Sigmoid colon (tissue), 7 donors: Measurements from ENCODE around the gene OR5C1. TPM values are rescaled to one million over a fixed set of nuclear protein-coding genes. Genes with fewer than 3 reads are reported as not detected.
"Not testable (repeated sequence)": the region's sequence is repeated elsewhere in the genome, so short reads cannot be mapped to it uniquely, and the experiment has no call there.

Experiments used
- DNase-seq: peaks from one replicate; pipeline ENCODE4 v3.0.0-alpha.2; 2019
- H3K27ac ChIP-seq, 4 donors: fragments of 200-600 bp; sonication (generic); one replicate each; pipeline ENCODE4 v1.5.1; 2016 to 2019; ENCODE audit warnings: mild to moderate bottlenecking in 1 of 4
- H3K27me3 ChIP-seq, 3 donors: fragments of 200-600 bp; sonication (generic); one replicate each; pipeline ENCODE4 v1.5.1; 2019; ENCODE audit warnings: mild to moderate bottlenecking in 1 of 3
- H3K36me3 ChIP-seq, 4 donors: fragments of 200-600 bp; sonication (generic); one replicate each; pipeline ENCODE4 v1.5.1; 2016 to 2019
- H3K4me1 ChIP-seq, 4 donors: fragments of 200-600 bp; sonication (generic); one replicate each; pipeline ENCODE4 v1.5.1; 2017 to 2019
- H3K4me3 ChIP-seq, 4 donors: fragments of 200-600 bp; sonication (generic); one replicate each; pipeline ENCODE4 v1.5.1; 2017 to 2019; ENCODE audit warnings: mild to moderate bottlenecking in 2 of 4, moderate library complexity in 1 of 4
- H3K9me3 ChIP-seq, 4 donors: fragments of 200-600 bp in 3 of 4; sonication (generic) in 3 of 4; one replicate each; pipeline versions ENCODE4 v1.5.1 to v1.6.1; 2013 to 2019
- EP300 ChIP-seq, 4 donors: sonication (generic); formaldehyde crosslinking; IDR thresholded peaks; one replicate each; pipeline ENCODE4 v1.6.1; 2017; ENCODE audit warnings: antibody characterized with exemption in 4 of 4
- POLR2A ChIP-seq, 2 donors: fragments of 450-650 bp; IDR thresholded peaks; one replicate each; pipeline ENCODE4 v1.6.1; 2016; ENCODE audit warnings: antibody characterized with exemption in 2 of 2, mild to moderate bottlenecking in 2 of 2, moderate library complexity in 2 of 2
- POLR2AphosphoS5 ChIP-seq, 4 donors: sonication (generic); formaldehyde crosslinking; IDR thresholded peaks; one replicate each; pipeline ENCODE4 v1.6.1; 2017; ENCODE audit warnings: antibody characterized with exemption in 4 of 4
- WGBS, 2 donors: extraction: QIAGEN DNeasy Blood & Tissue Kit; methylation state at CpG; one replicate each; pipeline ENCODE4 v1.1.7; 2013; 5-methylcytosine and 5-hydroxymethylcytosine counted together
- intact Hi-C: fragments of 100-400 bp; cut with DNase I; formaldehyde crosslinking; loops from one replicate; pipeline ENCODE4 v1.15.1; 2023
- polyA plus RNA-seq, 3 donors: library from polyadenylated mRNA; stranded (reverse); fragments of 200-250 nt; gene quantifications; one replicate each; pipeline ENCODE4 v1.2.3, GENCODE V29; 2013
- total RNA-seq, 4 donors: library from RNA; depleted of rRNA; stranded (reverse); fragments of >200 nt; gene quantifications; one replicate each; pipeline ENCODE4 v1.1.0, GENCODE V29; 2016
- TF ChIP-seq, protein P1 (sequence below), 4 experiments: fragments of 450-650 bp in 3 of 4; fragments of 200-600 bp in 1 of 4; IDR thresholded peaks; one replicate each; pipeline ENCODE4 v1.5.1; 2016 to 2019; ENCODE audit warnings: antibody characterized with exemption in 4 of 4, mild to moderate bottlenecking in 3 of 4, moderate library complexity in 2 of 4
- donor health status: healthy with polysubstance abuse.
- donor health status: Bipolar disorder and iron deficiency.
- donor health status: healthy.

Gene OR5C1
- total and polyA plus RNA-seq, 7 donors = not detected

DNA sequence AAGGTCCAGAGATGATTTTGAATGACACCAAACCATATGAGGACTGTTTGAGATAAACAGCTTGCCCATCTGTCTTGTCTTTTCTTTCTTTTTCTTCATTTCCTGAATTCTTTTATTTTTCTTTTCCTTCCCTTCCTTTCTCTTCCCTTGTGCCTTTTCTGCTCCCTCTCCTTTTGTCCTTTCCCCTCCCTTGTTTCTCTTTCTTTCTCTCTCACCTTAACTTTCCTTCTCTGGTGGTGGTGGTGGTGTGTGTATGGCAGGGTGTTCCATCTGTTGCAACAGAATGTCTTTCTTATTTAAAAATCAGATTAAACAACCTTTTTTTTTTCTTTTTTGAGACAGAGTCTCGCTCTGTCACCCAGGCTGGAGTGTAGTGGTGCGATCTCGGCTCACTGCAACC, 43.5 kb downstream of the OR5C1 start:
- DNase-seq = no peak
- intact Hi-C loops = no loop called here
- 85 to 90% methylated on average over 3 of the region's 3 CpGs for WGBS, 2 donors
- TF ChIP-seq, protein P1, sequence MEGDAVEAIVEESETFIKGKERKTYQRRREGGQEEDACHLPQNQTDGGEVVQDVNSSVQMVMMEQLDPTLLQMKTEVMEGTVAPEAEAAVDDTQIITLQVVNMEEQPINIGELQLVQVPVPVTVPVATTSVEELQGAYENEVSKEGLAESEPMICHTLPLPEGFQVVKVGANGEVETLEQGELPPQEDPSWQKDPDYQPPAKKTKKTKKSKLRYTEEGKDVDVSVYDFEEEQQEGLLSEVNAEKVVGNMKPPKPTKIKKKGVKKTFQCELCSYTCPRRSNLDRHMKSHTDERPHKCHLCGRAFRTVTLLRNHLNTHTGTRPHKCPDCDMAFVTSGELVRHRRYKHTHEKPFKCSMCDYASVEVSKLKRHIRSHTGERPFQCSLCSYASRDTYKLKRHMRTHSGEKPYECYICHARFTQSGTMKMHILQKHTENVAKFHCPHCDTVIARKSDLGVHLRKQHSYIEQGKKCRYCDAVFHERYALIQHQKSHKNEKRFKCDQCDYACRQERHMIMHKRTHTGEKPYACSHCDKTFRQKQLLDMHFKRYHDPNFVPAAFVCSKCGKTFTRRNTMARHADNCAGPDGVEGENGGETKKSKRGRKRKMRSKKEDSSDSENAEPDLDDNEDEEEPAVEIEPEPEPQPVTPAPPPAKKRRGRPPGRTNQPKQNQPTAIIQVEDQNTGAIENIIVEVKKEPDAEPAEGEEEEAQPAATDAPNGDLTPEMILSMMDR (IDR thresholded peaks at IDR 0.05) = no peak
- no peak for TF ChIP-seq EP300 (IDR thresholded peaks at IDR 0.05)
- TF ChIP-seq POLR2AphosphoS5 (IDR thresholded peaks at IDR 0.05) = no peak
- no peak for TF ChIP-seq POLR2A (IDR thresholded peaks at IDR 0.05)
- Histone ChIP-seq H3K36me3 (no peaks in the 10 kb centered on the region), H3K27me3 (no peaks in the 10 kb centered on the region), H3K27ac (no peak overlapping the region), H3K9me3 (no peaks in the 10 kb centered on the region), H3K4me1 (peaks cover 0 to 11% (median 8%) of the 10 kb centered on the region in 4 donors), H3K4me3 (no peak overlapping the region)

DNA sequence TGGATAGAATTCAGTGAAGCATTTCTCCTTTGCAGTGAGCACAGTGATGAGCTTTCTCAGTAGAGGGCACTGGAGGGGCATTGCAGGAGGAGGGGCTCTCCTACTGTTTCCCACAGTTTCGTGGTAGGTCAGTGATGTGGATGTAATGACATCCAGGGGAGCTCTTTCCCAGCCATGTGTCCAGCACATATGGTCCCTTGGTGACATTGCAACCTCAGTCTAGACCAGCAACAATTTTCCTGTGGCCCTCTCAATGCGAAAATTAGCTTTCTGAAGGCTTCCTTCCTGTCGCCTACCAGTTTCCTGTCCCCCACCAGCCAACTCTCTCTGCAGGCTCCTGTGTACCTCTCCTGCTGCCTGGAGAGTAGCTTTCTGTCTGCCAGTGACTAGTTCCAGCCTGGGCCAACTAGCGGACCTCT, 46.6 kb downstream of the OR5C1 start:
- no peaks in the 10 kb centered on the region for H3K27me3 ChIP-seq
- no peaks in the 10 kb centered on the region for H3K36me3 ChIP-seq
- intact Hi-C loops = no loop called here
- no peak overlapping the region for H3K27ac ChIP-seq
- DNase-seq = no peak
- 39 to 72% methylated on average over 4 of the region's 4 CpGs for WGBS, 2 donors
- no peaks in the 10 kb centered on the region for H3K9me3 ChIP-seq
- no peaks in the 10 kb centered on the region for H3K4me1 ChIP-seq
- TF ChIP-seq POLR2A (IDR thresholded peaks at IDR 0.05) (no peak), POLR2AphosphoS5 (IDR thresholded peaks at IDR 0.05) (no peak), EP300 (IDR thresholded peaks at IDR 0.05) (no peak)
- TF ChIP-seq, protein P1 (IDR thresholded peaks at IDR 0.05) = no peak
- H3K4me3 ChIP-seq = no peak overlapping the region

DNA sequence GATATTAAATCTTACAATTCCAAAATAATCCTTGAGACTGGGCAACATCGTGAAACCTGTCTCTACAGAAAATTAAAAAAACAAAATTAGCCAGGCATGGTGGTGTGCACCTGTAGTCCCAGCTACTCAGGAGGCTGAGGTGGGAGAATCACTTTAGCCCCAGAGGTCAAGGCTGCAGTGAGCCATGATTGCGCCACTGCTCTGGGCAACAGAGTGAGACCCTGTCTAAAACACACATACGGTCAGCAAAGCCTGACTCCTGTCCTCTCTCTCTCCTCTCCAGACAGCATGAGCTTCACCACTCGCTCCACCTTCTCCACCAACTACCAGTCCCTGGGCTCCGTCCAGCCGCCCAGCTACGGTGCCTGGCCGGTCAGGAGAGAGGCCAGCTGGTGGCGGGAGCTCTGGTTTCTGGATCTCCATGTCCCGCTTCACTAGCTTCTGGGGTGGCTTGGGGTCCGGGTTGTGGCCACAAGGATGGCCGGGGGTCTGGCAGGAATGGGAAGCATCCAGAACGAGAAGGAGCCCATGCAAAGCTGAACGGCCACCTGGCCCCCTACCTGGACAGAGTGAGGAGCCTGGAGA, 48.6 kb downstream of the OR5C1 start:
- no peaks in the 10 kb centered on the region for H3K27me3 ChIP-seq
- H3K4me1 ChIP-seq = no peaks in the 10 kb centered on the region
- TF ChIP-seq POLR2AphosphoS5 (IDR thresholded peaks at IDR 0.05) (no peak), POLR2A (IDR thresholded peaks at IDR 0.05) (no peak), EP300 (IDR thresholded peaks at IDR 0.05) (no peak)
- TF ChIP-seq, protein P1 (IDR thresholded peaks at IDR 0.05) = no peak
- H3K4me3 ChIP-seq = no peak overlapping the region
- no peak for DNase-seq
- H3K36me3 ChIP-seq = no peaks in the 10 kb centered on the region
- 95 to 97% methylated on average over 14 of the region's 14 CpGs for WGBS, 2 donors
- intact Hi-C loops = no loop called here
- H3K27ac ChIP-seq = no peak overlapping the region
- no peaks in the 10 kb centered on the region for H3K9me3 ChIP-seq

DNA sequence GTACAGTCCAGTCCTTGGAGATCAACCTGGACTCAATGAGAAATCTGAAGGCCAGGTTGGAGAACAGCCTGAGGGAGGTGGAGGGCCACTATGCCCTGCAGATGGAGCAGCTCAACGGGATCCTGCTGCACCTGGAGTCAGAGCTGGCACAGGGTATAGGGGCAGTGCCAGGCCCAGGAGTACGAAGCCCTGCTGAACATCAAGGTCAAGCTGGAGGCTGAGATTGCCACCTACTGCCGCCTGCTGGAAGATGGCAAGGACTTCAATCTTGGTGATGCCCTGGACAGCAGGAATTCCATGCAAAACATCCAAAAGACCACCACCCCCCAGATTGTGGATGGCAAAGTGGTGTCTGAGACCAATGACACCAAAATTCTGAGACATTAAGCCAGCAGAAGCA, 49.7 kb downstream of the OR5C1 start:
- 78 to 87% methylated on average over 3 of the region's 3 CpGs for WGBS, 2 donors
- intact Hi-C loops, H3K27me3 ChIP-seq, DNase-seq, H3K9me3 ChIP-seq, H3K4me3 ChIP-seq, H3K36me3 ChIP-seq, H3K27ac ChIP-seq, H3K4me1 ChIP-seq: not testable (repeated sequence)

Other genes starting within 250 kb of the OR5C1 start
- not detected for gene OR1N2, start 235.8 kb upstream of the OR5C1 start, total RNA-seq
- not detected for gene OR1N2, start 235.8 kb upstream of the OR5C1 start, polyA plus RNA-seq
- gene OR1L8, start 205.5 kb upstream of the OR5C1 start, total RNA-seq = under 1 TPM in 1 of 4 donors, not detected in 3; 0.33 TPM
- not detected for gene OR1L8, start 205.5 kb upstream of the OR5C1 start, polyA plus RNA-seq
- not detected for gene OR1Q1, start 174.2 kb upstream of the OR5C1 start, total RNA-seq
- not detected for gene OR1Q1, start 174.2 kb upstream of the OR5C1 start, polyA plus RNA-seq
- gene OR1B1, start 131.3 kb upstream of the OR5C1 start, total RNA-seq = not detected
- gene OR1B1, start 131.3 kb upstream of the OR5C1 start, polyA plus RNA-seq = not detected
- not detected for gene OR1L1, start 127.2 kb upstream of the OR5C1 start, total RNA-seq
- not detected for gene OR1L1, start 127.2 kb upstream of the OR5C1 start, polyA plus RNA-seq
- gene OR1L3, start 113.8 kb upstream of the OR5C1 start, total RNA-seq = not detected
- gene OR1L3, start 113.8 kb upstream of the OR5C1 start, polyA plus RNA-seq = not detected
- not detected for gene OR1L4, start 64.9 kb upstream of the OR5C1 start, total RNA-seq
- gene OR1L4, start 64.9 kb upstream of the OR5C1 start, polyA plus RNA-seq = not detected
- gene OR1L6, start 46.6 kb upstream of the OR5C1 start, total RNA-seq = not detected
- gene OR1L6, start 46.6 kb upstream of the OR5C1 start, polyA plus RNA-seq = not detected
- gene OR1K1, start 11.2 kb downstream of the OR5C1 start, total RNA-seq = not detected
- not detected for gene OR1K1, start 11.2 kb downstream of the OR5C1 start, polyA plus RNA-seq
- 10 to 100 TPM; 16.7 to 26.0 (median 21.4) TPM for gene PDCL, start 39.7 kb downstream of the OR5C1 start, total RNA-seq
- 10 to 100 TPM in 2 of 3 donors, 1 to 10 TPM in 1; 9.3 to 13.8 (median 11.8) TPM for gene PDCL, start 39.7 kb downstream of the OR5C1 start, polyA plus RNA-seq
- 10 to 100 TPM; 43.8 to 49.5 (median 46.8) TPM for gene RC3H2, start 116.4 kb downstream of the OR5C1 start, total RNA-seq
- gene RC3H2, start 116.4 kb downstream of the OR5C1 start, polyA plus RNA-seq = 10 to 100 TPM; 11.4 to 13.1 (median 12.0) TPM
- gene ZBTB6, start 124.4 kb downstream of the OR5C1 start, total RNA-seq = 10 to 100 TPM in 2 of 4 donors, 1 to 10 TPM in 2; 7.1 to 14.5 (median 10.3) TPM
- gene ZBTB6, start 124.4 kb downstream of the OR5C1 start, polyA plus RNA-seq = 1 to 10 TPM; 3.0 to 4.4 (median 4.4) TPM
- 10 to 100 TPM in 3 of 4 donors, 1 to 10 TPM in 1; 9.2 to 13.3 (median 11.4) TPM for gene ZBTB26, start 142.6 kb downstream of the OR5C1 start, total RNA-seq
- gene ZBTB26, start 142.6 kb downstream of the OR5C1 start, polyA plus RNA-seq = 1 to 10 TPM; 1.4 to 3.6 (median 3.2) TPM
- 100 to 1,000 TPM in 2 of 4 donors, 10 to 100 TPM in 2; 90.6 to 110 (median 98.9) TPM for gene RABGAP1, start 152.1 kb downstream of the OR5C1 start, total RNA-seq
- 10 to 100 TPM; 12.5 to 17.3 (median 15.0) TPM for gene RABGAP1, start 152.1 kb downstream of the OR5C1 start, polyA plus RNA-seq
- 1 to 10 TPM in 3 of 4 donors, not detected in 1; 1.4 to 6.1 (median 1.5) TPM for gene GPR21, start 244.7 kb downstream of the OR5C1 start, total RNA-seq
- gene GPR21, start 244.7 kb downstream of the OR5C1 start, polyA plus RNA-seq = under 1 TPM in 1 of 3 donors, not detected in 2; 0.34 TPM